Measurements from ENCODE around the gene ZNF775. TPM values are rescaled to one million over a fixed set of nuclear protein-coding genes. Genes with fewer than 3 reads are reported as not detected.
A peak's percentile ranks its signal among the peaks of the same experiment; 100 is the strongest.

The ZNF775 gene
- total and polyA plus RNA-seq, 5 experiments from 2014 or later, result 1.5 to 7.6 (median 5.6) TPM

- Mint-ChIP-seq H3K4me3 (peak overlapping the region; percentile 90 to 98 (median 98)), H3K27ac (peak overlapping the region; percentile 89 to 99 (median 98)), H3K36me3 (peaks cover 0 to 14% (median 8%) of the 10 kb centered on the region in 3 donors), H3K4me1 (peaks cover 25 to 58% (median 41%) of the 10 kb centered on the region in 4 donors), H3K9me3 (no peaks in the 10 kb centered on the region), H3K27me3 (no peaks in the 10 kb centered on the region)
- POLR2A ChIA-PET, result interaction anchor here (0.5 to 5.2 kb wide), 29 partner anchors 14 to 650 kb away, joined by 3 to 96 read pairs (median 4); partner anchors contain the start of genes GIMAP4, GIMAP7, GIMAP8 and REPIN1
- peak in 5 of 10 donors; percentile 22 to 69 (median 25) for DNase-seq
- ATAC-seq, result peak; percentile 38 to 47
Observed at GRCh38 chr7:150405584-150406311, 26.6 kb downstream of the ZNF775 start.

GRCh38 chr7:150406312-150406566 lies 27.1 kb downstream of the ZNF775 start:
- Mint-ChIP-seq H3K4me3 (peak overlapping the region; percentile 90 to 98 (median 98)), H3K4me1 (peaks cover 26 to 58% (median 41%) of the 10 kb centered on the region in 4 donors), H3K36me3 (peaks cover 0 to 19% (median 8%) of the 10 kb centered on the region in 3 donors), H3K27ac (peak overlapping the region; percentile 89 to 99 (median 98)), H3K27me3 (no peaks in the 10 kb centered on the region), H3K9me3 (no peaks in the 10 kb centered on the region)
- peak in 3 of 10 donors; percentile 12 to 27 (median 20) for DNase-seq
- ATAC-seq, result peak; percentile 15 to 24
- POLR2A ChIA-PET, result interaction anchor here (0.8 to 5.2 kb wide), 15 partner anchors 13 to 535 kb away, joined by 3 to 96 read pairs (median 6); partner anchors contain the start of genes GIMAP1, GIMAP4, GIMAP7 and GIMAP8

- no peaks in the 10 kb centered on the region for H3K27me3 Mint-ChIP-seq
- H3K4me3 Mint-ChIP-seq, result peak overlapping the region; percentile 90 to 98 (median 98)
- POLR2A ChIA-PET, result interaction anchor here (0.6 to 5.2 kb wide), 16 partner anchors 9 to 535 kb away, joined by 3 to 96 read pairs (median 5); partner anchors contain the start of genes GIMAP1, GIMAP4, GIMAP7 and REPIN1
- peaks cover 26 to 53% (median 42%) of the 10 kb centered on the region in 4 donors for H3K4me1 Mint-ChIP-seq
- peaks cover 0 to 25% (median 8%) of the 10 kb centered on the region in 3 donors for H3K36me3 Mint-ChIP-seq
- H3K9me3 Mint-ChIP-seq, result no peaks in the 10 kb centered on the region
- peak; percentile 39 to 49 for ATAC-seq
- peak overlapping the region; percentile 89 to 99 (median 98) for H3K27ac Mint-ChIP-seq
- DNase-seq, result peak in 5 of 10 donors; percentile 17 to 59 (median 46)
Observed at GRCh38 chr7:150406567-150407421, 27.7 kb downstream of the ZNF775 start.

- no peaks in the 10 kb centered on the region for H3K9me3 Mint-ChIP-seq
- ATAC-seq (no peak), DNase-seq (no peak)
- no peaks in the 10 kb centered on the region for H3K27me3 Mint-ChIP-seq
- no peak overlapping the region for H3K4me3 Mint-ChIP-seq
- H3K27ac Mint-ChIP-seq, result peak overlapping the region in 3 of 10 donors; percentile 92 to 95 (median 95)
- H3K36me3 Mint-ChIP-seq, result peaks cover 0 to 26% (median 8%) of the 10 kb centered on the region in 3 donors
- POLR2A ChIA-PET, result interaction anchor here (0.6 to 5.2 kb wide), 10 partner anchors 8 to 348 kb away, joined by 3 to 96 read pairs (median 6); partner anchors contain the start of genes GIMAP1, GIMAP7 and REPIN1
- H3K4me1 Mint-ChIP-seq, result peaks cover 24 to 48% (median 41%) of the 10 kb centered on the region in 4 donors
Observed at GRCh38 chr7:150407588-150408392, 28.7 kb downstream of the ZNF775 start.

- H3K27ac Mint-ChIP-seq, result peak overlapping the region; percentile 78 to 95 (median 93)
- peaks cover 0 to 26% (median 8%) of the 10 kb centered on the region in 3 donors for H3K36me3 Mint-ChIP-seq
- H3K9me3 Mint-ChIP-seq, result no peaks in the 10 kb centered on the region
- peak overlapping the region in 5 of 10 donors; percentile 10 to 77 (median 26) for H3K4me3 Mint-ChIP-seq
- POLR2A ChIA-PET, result interaction anchor here (1.1 to 1.5 kb wide), 2 partner anchors 11 to 40 kb away, joined by 3 to 8 read pairs; partner anchors contain the start of gene REPIN1
- peaks cover 24 to 42% (median 39%) of the 10 kb centered on the region in 4 donors for H3K4me1 Mint-ChIP-seq
- H3K27me3 Mint-ChIP-seq, result no peaks in the 10 kb centered on the region
- DNase-seq (peak in 1 of 10 donors; percentile 53), ATAC-seq (no peak)
Observed at GRCh38 chr7:150408393-150409299, 29.5 kb downstream of the ZNF775 start.

- peaks cover 0 to 26% (median 8%) of the 10 kb centered on the region in 3 donors for H3K36me3 Mint-ChIP-seq
Observed at GRCh38 chr7:150409300-150410030, 30.3 kb downstream of the ZNF775 start.

GRCh38 chr7:150410131-150410530 lies 31.0 kb downstream of the ZNF775 start:
- peak overlapping the region in 6 of 10 donors; percentile 15 to 90 (median 76) for H3K27ac Mint-ChIP-seq
- H3K27me3 Mint-ChIP-seq, result no peaks in the 10 kb centered on the region
- no peak overlapping the region for H3K4me3 Mint-ChIP-seq
- ATAC-seq (no peak), DNase-seq (no peak)
- POLR2A ChIA-PET, result interaction anchor here (1.5 kb wide), 1 partner anchor 42 kb away, joined by 8 read pairs; the partner anchor contains the start of gene REPIN1
- no peaks in the 10 kb centered on the region for H3K9me3 Mint-ChIP-seq
- peaks cover 21 to 32% (median 28%) of the 10 kb centered on the region in 4 donors for H3K4me1 Mint-ChIP-seq
- peaks cover 0 to 26% (median 8%) of the 10 kb centered on the region in 3 donors for H3K36me3 Mint-ChIP-seq

More at GRCh38 chr7:150409300-150410030, 30.3 kb downstream of the ZNF775 start:
- Mint-ChIP-seq H3K27me3 (no peaks in the 10 kb centered on the region), H3K4me3 (peak overlapping the region in 1 of 10 donors; percentile 77), H3K9me3 (no peaks in the 10 kb centered on the region), H3K27ac (peak overlapping the region; percentile 57 to 95 (median 90)), H3K4me1 (peaks cover 21 to 34% (median 31%) of the 10 kb centered on the region in 4 donors)
- ATAC-seq (no peak), DNase-seq (no peak)
- POLR2A ChIA-PET, result interaction anchor here (1.1 to 1.5 kb wide), 2 partner anchors 12 to 41 kb away, joined by 3 to 8 read pairs; partner anchors contain the start of gene REPIN1

- POLR2A ChIA-PET, result interaction anchor here (1.2 kb wide), 1 partner anchor 41 kb away, joined by 3 read pairs; no protein-coding TSS in a partner anchor
- Mint-ChIP-seq H3K27me3 (no peaks in the 10 kb centered on the region), H3K36me3 (peaks cover 0 to 26% (median 8%) of the 10 kb centered on the region in 3 donors), H3K27ac (peak overlapping the region in 9 of 10 donors; percentile 33 to 90 (median 65)), H3K4me1 (peaks cover 18 to 29% (median 25%) of the 10 kb centered on the region in 4 donors), H3K4me3 (no peak overlapping the region), H3K9me3 (no peaks in the 10 kb centered on the region)
- ATAC-seq, result no peak
- no peak for DNase-seq
Observed at GRCh38 chr7:150410680-150411346, 31.7 kb downstream of the ZNF775 start.

- H3K27ac Mint-ChIP-seq, result peak overlapping the region in 6 of 10 donors; percentile 5 to 83 (median 52)
- DNase-seq (no peak), ATAC-seq (no peak)
- no peak overlapping the region for H3K4me3 Mint-ChIP-seq
- peaks cover 11 to 21% (median 17%) of the 10 kb centered on the region in 4 donors for H3K4me1 Mint-ChIP-seq
- H3K36me3 Mint-ChIP-seq, result peaks cover 0 to 26% (median 8%) of the 10 kb centered on the region in 3 donors
- POLR2A ChIA-PET, result interaction anchor here (1.2 kb wide), 1 partner anchor 42 kb away, joined by 3 read pairs; no protein-coding TSS in a partner anchor
- H3K27me3 Mint-ChIP-seq, result no peaks in the 10 kb centered on the region
- no peaks in the 10 kb centered on the region for H3K9me3 Mint-ChIP-seq
Observed at GRCh38 chr7:150411606-150412005, 32.5 kb downstream of the ZNF775 start.
